Activated CD8-positive, alpha-beta T cell treated with anti-CD3 and anti-CD28 coated beads for 36 hours (primary cell): ENCODE data around the gene PLXNB3. TPM values are rescaled to one million over a fixed set of nuclear protein-coding genes. Genes with fewer than 3 reads are reported as not detected.

Experiments used
- ATAC-seq: fragments of 200-7000 bp; cut with Tn5 transposase; one replicate; pipeline ENCODE4 v1.10.0; 2021; ENCODE audit warnings: mild to moderate bottlenecking, moderate library complexity
- CTCF ChIA-PET: fragments of 350-600 bp; sonication (Branson Sonifier 250); formaldehyde crosslinking; loops from one replicate; lab custom pipeline; 2021; ENCODE audit warnings: antibody characterized with exemption; lab: Charles Lee
- POLR2A ChIA-PET: fragments of 350-600 bp; sonication (Branson Sonifier 250); formaldehyde crosslinking; loops from one replicate; lab custom pipeline; 2021; ENCODE audit warnings: antibody characterized with exemption; lab: Charles Lee
- DNase-seq: peaks from one replicate; pipeline ENCODE4 v3.0.0-alpha.2; 2020
- H3K27ac Mint-ChIP-seq: one replicate; pipeline ENCODE4 v1.8.0; 2021; ENCODE audit warnings: mild to moderate bottlenecking, mixed read lengths
- H3K27me3 Mint-ChIP-seq: one replicate; pipeline ENCODE4 v1.8.0; 2021; ENCODE audit warnings: mixed read lengths
- H3K36me3 Mint-ChIP-seq: one replicate; pipeline ENCODE4 v1.8.0; 2021; ENCODE audit warnings: low read depth, mixed read lengths
- H3K4me1 Mint-ChIP-seq: one replicate; pipeline ENCODE4 v1.8.0; 2021; ENCODE audit warnings: low read depth, mixed read lengths
- H3K4me3 Mint-ChIP-seq: one replicate; pipeline ENCODE4 v1.8.0; 2021; ENCODE audit warnings: mild to moderate bottlenecking, moderate library complexity, mixed read lengths
- H3K9me3 Mint-ChIP-seq: one replicate; pipeline ENCODE4 v1.8.0; 2021; ENCODE audit warnings: mixed read lengths
- CTCF ChIP-seq: fragments of 200-600 bp; IDR thresholded peaks from one replicate; pipeline ENCODE4 v1.8.0; 2022; ENCODE audit warnings: antibody characterized with exemption, mild to moderate bottlenecking
- intact Hi-C: fragments of 100-400 bp; cut with micrococcal nuclease; formaldehyde crosslinking; loops from one replicate; pipeline ENCODE4 v1.10.0; 2022
- total RNA-seq, 2 experiments: library from RNA; stranded (reverse); gene quantifications; one replicate each; pipeline ENCODE4 v1.2.3, GENCODE V29; 2021

The PLXNB3 gene
- total RNA-seq, 2 experiments from 2014 or later: 7.7 to 8.2 TPM

- Mint-ChIP-seq H3K4me1 (peaks cover 21% of the 10 kb centered on the region), H3K4me3 (no peak overlapping the region), H3K27me3 (no peaks in the 10 kb centered on the region), H3K27ac (no peak overlapping the region), H3K9me3 (peaks cover 5% of the 10 kb centered on the region), H3K36me3 (peaks cover 6% of the 10 kb centered on the region)
- DNase-seq (no peak), ATAC-seq (no peak)
- TF ChIP-seq CTCF: no peak
- intact Hi-C loops: no loop called here
- POLR2A ChIA-PET: no interaction called here
- CTCF ChIA-PET: no interaction called here
Observed at GRCh38 chrX:153733651-153734240, 30.3 kb upstream of the PLXNB3 start.

- H3K36me3 Mint-ChIP-seq: peaks cover 6% of the 10 kb centered on the region
- H3K4me1 Mint-ChIP-seq: peaks cover 21% of the 10 kb centered on the region
- ATAC-seq (no peak), DNase-seq (no peak)
- intact Hi-C loops: no loop called here
- peak; percentile 6 for TF ChIP-seq CTCF
- no peaks in the 10 kb centered on the region for H3K27me3 Mint-ChIP-seq
- ChIA-PET CTCF (interaction anchor here (0.8 kb wide), 1 partner anchor 56 kb away, joined by 3 read pairs; no protein-coding TSS in a partner anchor), POLR2A (interaction anchor here (0.6 kb wide), 1 partner anchor 1297 kb away, joined by 5 read pairs; no protein-coding TSS in a partner anchor)
- H3K27ac Mint-ChIP-seq: no peak overlapping the region
- H3K9me3 Mint-ChIP-seq: peaks cover 5% of the 10 kb centered on the region
- no peak overlapping the region for H3K4me3 Mint-ChIP-seq
Observed at GRCh38 chrX:153734871-153735270, 29.2 kb upstream of the PLXNB3 start.

GRCh38 chrX:153735274-153735673 is 28.8 kb upstream of the PLXNB3 start:
- Mint-ChIP-seq H3K9me3 (peaks cover 5% of the 10 kb centered on the region), H3K4me1 (peaks cover 25% of the 10 kb centered on the region), H3K27me3 (no peaks in the 10 kb centered on the region), H3K36me3 (peaks cover 6% of the 10 kb centered on the region), H3K4me3 (no peak overlapping the region), H3K27ac (no peak overlapping the region)
- intact Hi-C loops: no loop called here
- DNase-seq: peak; percentile 17
- ChIA-PET CTCF (interaction anchor here (0.8 kb wide), 1 partner anchor 56 kb away, joined by 3 read pairs; no protein-coding TSS in a partner anchor), POLR2A (no interaction called here)
- ATAC-seq: peak; percentile 78
- TF ChIP-seq CTCF: peak; percentile 35

GRCh38 chrX:153736071-153736820 is 27.8 kb upstream of the PLXNB3 start:
- Mint-ChIP-seq H3K27me3 (no peaks in the 10 kb centered on the region), H3K4me1 (peaks cover 27% of the 10 kb centered on the region), H3K9me3 (peaks cover 5% of the 10 kb centered on the region), H3K27ac (no peak overlapping the region), H3K4me3 (no peak overlapping the region), H3K36me3 (peaks cover 6% of the 10 kb centered on the region)
- ChIA-PET CTCF (no interaction called here), POLR2A (no interaction called here)
- ATAC-seq (no peak), DNase-seq (no peak)
- intact Hi-C loops: no loop called here
- no peak for TF ChIP-seq CTCF

GRCh38 chrX:153736871-153737441 is 27.1 kb upstream of the PLXNB3 start:
- no peak for TF ChIP-seq CTCF
- H3K9me3 Mint-ChIP-seq: peaks cover under 1% of the 10 kb centered on the region
- intact Hi-C loops: no loop called here
- ChIA-PET CTCF (no interaction called here), POLR2A (no interaction called here)
- H3K36me3 Mint-ChIP-seq: peaks cover 3% of the 10 kb centered on the region
- no peak overlapping the region for H3K27ac Mint-ChIP-seq
- H3K4me3 Mint-ChIP-seq: no peak overlapping the region
- H3K27me3 Mint-ChIP-seq: no peaks in the 10 kb centered on the region
- no peak for ATAC-seq
- peaks cover 20% of the 10 kb centered on the region for H3K4me1 Mint-ChIP-seq
- no peak for DNase-seq
